H9 (cell line): ENCODE measurements around the gene GPC3. TPM values are rescaled to one million over a fixed set of nuclear protein-coding genes. Genes with fewer than 3 reads are reported as not detected.

ENCODE experiments used
- DNase-seq: peaks from one replicate; pipeline ENCODE4 v3.0.0-alpha.2; 2017
- H2AFZ ChIP-seq: one replicate; pipeline ENCODE4 v1.6.1; 2013; ENCODE audit warnings: mild to moderate bottlenecking, low read length, control low read depth, moderate library complexity
- H2AK5ac ChIP-seq: 2 replicates; pipeline ENCODE4 v1.6.1; 2013; ENCODE audit warnings: low read length, control low read depth, mixed read lengths; ENCODE audit not compliant: insufficient read length
- H2BK120ac ChIP-seq: one replicate; pipeline ENCODE4 v1.6.1; 2013; ENCODE audit warnings: low read depth, mild to moderate bottlenecking, low read length, control low read depth, inconsistent platforms; ENCODE audit not compliant: poor library complexity, severe bottlenecking
- H2BK12ac ChIP-seq: 2 replicates; pipeline ENCODE4 v1.6.1; 2013; ENCODE audit warnings: low read length, control low read depth, mixed read lengths, low read depth; ENCODE audit not compliant: insufficient read length
- H2BK15ac ChIP-seq: 2 replicates; pipeline ENCODE4 v1.6.1; 2013; ENCODE audit warnings: low read depth, low read length, control low read depth
- H2BK20ac ChIP-seq: one replicate; pipeline ENCODE4 v1.6.1; 2013; ENCODE audit warnings: low read depth, mild to moderate bottlenecking, low read length, control low read depth, inconsistent platforms; ENCODE audit not compliant: poor library complexity, severe bottlenecking
- H2BK5ac ChIP-seq: 2 replicates; pipeline ENCODE4 v1.6.1; 2013; ENCODE audit warnings: low read length, control low read depth, mixed read lengths; ENCODE audit not compliant: insufficient read length
- H3K14ac ChIP-seq: 2 replicates; pipeline ENCODE4 v1.6.1; 2013; ENCODE audit warnings: low read length, control low read depth; ENCODE audit not compliant: insufficient read depth
- H3K18ac ChIP-seq: 2 replicates; pipeline ENCODE4 v1.6.1; 2013; ENCODE audit warnings: low read depth, mild to moderate bottlenecking, mixed read lengths, low read length, control low read depth; ENCODE audit not compliant: insufficient read length
- H3K23ac ChIP-seq: 2 replicates; pipeline ENCODE4 v1.6.1; 2013; ENCODE audit warnings: low read length, control low read depth, mixed read lengths, low read depth; ENCODE audit not compliant: insufficient read length
- H3K23me2 ChIP-seq: 2 replicates; pipeline ENCODE4 v1.6.1; 2013; ENCODE audit warnings: low read depth, mild to moderate bottlenecking, mixed read lengths, low read length, control low read depth; ENCODE audit not compliant: insufficient read length, poor library complexity, severe bottlenecking
- H3K27ac ChIP-seq: 2 replicates; pipeline ENCODE4 v1.5.1; 2013; ENCODE audit warnings: low read length, control low read depth, mixed read lengths, low read depth; ENCODE audit not compliant: insufficient read length
- H3K27me3 ChIP-seq: 2 replicates; pipeline ENCODE4 v1.6.1; 2013; ENCODE audit warnings: low read length, control low read depth, inconsistent platforms; ENCODE audit not compliant: insufficient read depth
- H3K4ac ChIP-seq: 2 replicates; pipeline ENCODE4 v1.6.1; 2013; ENCODE audit warnings: low read depth, mild to moderate bottlenecking, control low read depth, inconsistent platforms, low read length, moderate library complexity
- H3K4me1 ChIP-seq: 2 replicates; pipeline ENCODE4 v1.6.1; 2013; ENCODE audit warnings: low read length, control low read depth, inconsistent platforms; ENCODE audit not compliant: insufficient read depth
- H3K4me2 ChIP-seq: 2 replicates; pipeline ENCODE4 v1.6.1; 2013; ENCODE audit warnings: low read length, control low read depth, mixed read lengths; ENCODE audit not compliant: insufficient read length, insufficient read depth
- H3K56ac ChIP-seq: 2 replicates; pipeline ENCODE4 v1.6.1; 2013; ENCODE audit warnings: low read depth, mild to moderate bottlenecking, mixed read lengths, low read length, control low read depth; ENCODE audit not compliant: insufficient read length
- H3K79me1 ChIP-seq: 2 replicates; pipeline ENCODE4 v1.6.1; 2013; ENCODE audit warnings: low read depth, mild to moderate bottlenecking, moderate library complexity, low read length, control low read depth, inconsistent platforms; ENCODE audit not compliant: insufficient read depth, poor library complexity, severe bottlenecking
- H3K79me2 ChIP-seq: 2 replicates; pipeline ENCODE4 v1.6.1; 2013; ENCODE audit warnings: low read length, control low read depth, inconsistent platforms; ENCODE audit not compliant: insufficient read depth
- H3K9ac ChIP-seq: 2 replicates; pipeline ENCODE4 v1.6.1; 2013; ENCODE audit warnings: low read length, control low read depth, mixed read lengths; ENCODE audit not compliant: insufficient read length; ENCODE audit errors: extremely low read depth
- H3K9me3 ChIP-seq: one replicate; pipeline ENCODE4 v1.6.1; 2013; ENCODE audit warnings: low read depth, low read length, inconsistent platforms; ENCODE audit not compliant: control insufficient read depth
- H3T11ph ChIP-seq: one replicate; pipeline ENCODE4 v1.6.1; 2013; ENCODE audit warnings: mild to moderate bottlenecking, low read length, control low read depth, inconsistent platforms
- H4K20me1 ChIP-seq: one replicate; pipeline ENCODE4 v1.6.1; 2013; ENCODE audit not compliant: control insufficient read depth, insufficient read length, insufficient read depth
- H4K5ac ChIP-seq: 2 replicates; pipeline ENCODE4 v1.6.1; 2013; ENCODE audit warnings: low read depth, mild to moderate bottlenecking, mixed read lengths, low read length, control low read depth; ENCODE audit not compliant: insufficient read length
- H4K8ac ChIP-seq: replicated peaks from 2 replicates; pipeline ENCODE4 v1.6.1; 2013; ENCODE audit warnings: low read length, control low read depth, mixed read lengths, low read depth; ENCODE audit not compliant: insufficient read length
- H4K91ac ChIP-seq: 2 replicates; pipeline ENCODE4 v1.6.1; 2013; ENCODE audit warnings: low read depth, mild to moderate bottlenecking, moderate library complexity, mixed read lengths, low read length, control low read depth; ENCODE audit not compliant: insufficient read length
- H3K27ac Mint-ChIP-seq, 3 experiments: 2 replicates in 2 of 3; 3 replicates in 1 of 3; pipeline ENCODE4 v1.8.0; 2020 to 2021; ENCODE audit warnings: mixed read lengths in 3 of 3, mild to moderate bottlenecking in 1 of 3, moderate library complexity in 1 of 3
- H3K27me3 Mint-ChIP-seq: 2 replicates; pipeline ENCODE4 v1.8.0; 2021; ENCODE audit warnings: low read depth, mild to moderate bottlenecking, moderate library complexity, mixed read lengths
- H3K36me3 Mint-ChIP-seq, 3 experiments: 2 replicates in 2 of 3; 3 replicates in 1 of 3; pipeline ENCODE4 v1.8.0; 2020 to 2021; ENCODE audit warnings: low read depth in 3 of 3, mixed read lengths in 3 of 3; ENCODE audit not compliant: insufficient read depth in 1 of 3
- H3K4me1 Mint-ChIP-seq, 2 experiments: 2 replicates each; pipeline ENCODE4 v1.8.0; 2020; ENCODE audit warnings: mixed read lengths in 2 of 2
- H3K4me3 Mint-ChIP-seq, 2 experiments: 2 replicates in 1 of 2; 3 replicates in 1 of 2; pipeline ENCODE4 v1.8.0; 2020 to 2021; ENCODE audit warnings: mild to moderate bottlenecking in 2 of 2, mixed read lengths in 2 of 2, moderate library complexity in 1 of 2
- H3K9me3 Mint-ChIP-seq, 2 experiments: 2 replicates in 1 of 2; 3 replicates in 1 of 2; pipeline ENCODE4 v1.8.0; 2020; ENCODE audit warnings: mild to moderate bottlenecking in 2 of 2, mixed read lengths in 2 of 2, moderate library complexity in 1 of 2
- total RNA-seq: library from RNA; stranded (reverse); gene quantifications from 2 replicates; pipeline ENCODE4 v1.2.1, GENCODE V29; 2021
- TF ChIP-seq, protein P1 (sequence below): fragments of 200-600 bp; sonication (generic); conservative IDR thresholded peaks from 3 replicates; pipeline ENCODE4 v1.8.0; 2021; ENCODE audit warnings: antibody characterized with exemption, mild to moderate bottlenecking

Gene GPC3
- total RNA-seq, 1 experiment from 2014 or later: 108 TPM

DNA sequence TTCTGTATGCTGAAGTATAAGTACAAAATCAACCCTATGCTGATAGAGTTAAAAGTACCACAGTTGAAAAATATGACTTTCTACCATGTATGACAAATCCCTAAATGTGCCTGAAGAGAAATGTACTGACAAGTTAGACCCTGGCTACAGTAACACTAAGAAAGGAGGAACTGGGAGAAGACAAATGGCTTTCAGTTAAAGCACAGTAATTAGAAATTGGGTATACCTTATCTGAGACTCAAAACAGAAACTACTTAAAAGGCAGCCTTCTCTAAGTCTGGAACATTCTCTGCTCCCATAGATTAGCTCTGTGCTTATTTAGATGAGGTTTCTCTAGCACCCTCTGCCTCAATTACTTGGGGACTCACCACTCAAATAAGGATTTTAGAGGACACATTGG lies 189.1 kb downstream of the GPC3 start:
- Mint-ChIP-seq H3K4me3 (no peak overlapping the region; a peak in 1 of 5 replicates), H3K27ac (no peak overlapping the region), H3K4me1 (peaks cover 16 to 23% of the 10 kb centered on the region in 2 experiments), H3K36me3 (no peaks in the 10 kb centered on the region; a peak in 1 of 7 replicates), H3K27me3 (no peaks in the 10 kb centered on the region), H3K9me3 (no peaks in the 10 kb centered on the region)
- Histone ChIP-seq H3T11ph (no peak overlapping the region), H4K91ac (no peak overlapping the region), H2BK5ac (no peak overlapping the region), H3K9ac (no peak overlapping the region), H3K27me3 (no peaks in the 10 kb centered on the region), H4K8ac (no peak overlapping the region), H4K20me1 (no peaks in the 10 kb centered on the region), H4K5ac (no peak overlapping the region), H2AK5ac (no peak overlapping the region), H3K4me1 (no peaks in the 10 kb centered on the region), H3K14ac (no peak overlapping the region), H3K27ac (no peak overlapping the region), H3K23ac (no peak overlapping the region), H2BK12ac (no peak overlapping the region), H3K79me2 (no peaks in the 10 kb centered on the region), H3K4me2 (no peak overlapping the region), H3K18ac (no peak overlapping the region), H2BK15ac (no peak overlapping the region), H3K23me2 (no peaks in the 10 kb centered on the region), H2BK20ac (no peak overlapping the region), H3K79me1 (no peaks in the 10 kb centered on the region), H3K9me3 (no peaks in the 10 kb centered on the region), H3K56ac (no peak overlapping the region), H2AFZ (no peak overlapping the region), H3K4ac (no peak overlapping the region), H2BK120ac (no peak overlapping the region)
- no peak for DNase-seq
- TF ChIP-seq, protein P1, sequence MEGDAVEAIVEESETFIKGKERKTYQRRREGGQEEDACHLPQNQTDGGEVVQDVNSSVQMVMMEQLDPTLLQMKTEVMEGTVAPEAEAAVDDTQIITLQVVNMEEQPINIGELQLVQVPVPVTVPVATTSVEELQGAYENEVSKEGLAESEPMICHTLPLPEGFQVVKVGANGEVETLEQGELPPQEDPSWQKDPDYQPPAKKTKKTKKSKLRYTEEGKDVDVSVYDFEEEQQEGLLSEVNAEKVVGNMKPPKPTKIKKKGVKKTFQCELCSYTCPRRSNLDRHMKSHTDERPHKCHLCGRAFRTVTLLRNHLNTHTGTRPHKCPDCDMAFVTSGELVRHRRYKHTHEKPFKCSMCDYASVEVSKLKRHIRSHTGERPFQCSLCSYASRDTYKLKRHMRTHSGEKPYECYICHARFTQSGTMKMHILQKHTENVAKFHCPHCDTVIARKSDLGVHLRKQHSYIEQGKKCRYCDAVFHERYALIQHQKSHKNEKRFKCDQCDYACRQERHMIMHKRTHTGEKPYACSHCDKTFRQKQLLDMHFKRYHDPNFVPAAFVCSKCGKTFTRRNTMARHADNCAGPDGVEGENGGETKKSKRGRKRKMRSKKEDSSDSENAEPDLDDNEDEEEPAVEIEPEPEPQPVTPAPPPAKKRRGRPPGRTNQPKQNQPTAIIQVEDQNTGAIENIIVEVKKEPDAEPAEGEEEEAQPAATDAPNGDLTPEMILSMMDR: no peak
